HG02610 (cell line): ENCODE measurements around the gene ANKRD39.
"Not testable (repeated sequence)": the region's sequence is repeated elsewhere in the genome, so short reads cannot be mapped to it uniquely, and the experiment has no call there.

Experiments
- ATAC-seq: cut with Tn5 transposase; IDR thresholded peaks from one replicate; pipeline ENCODE4 v1.9.1; 2021; ENCODE audit warnings: mild to moderate bottlenecking, moderate library complexity; ENCODE audit not compliant: unreplicated experiment

Gene ANKRD39

DNA sequence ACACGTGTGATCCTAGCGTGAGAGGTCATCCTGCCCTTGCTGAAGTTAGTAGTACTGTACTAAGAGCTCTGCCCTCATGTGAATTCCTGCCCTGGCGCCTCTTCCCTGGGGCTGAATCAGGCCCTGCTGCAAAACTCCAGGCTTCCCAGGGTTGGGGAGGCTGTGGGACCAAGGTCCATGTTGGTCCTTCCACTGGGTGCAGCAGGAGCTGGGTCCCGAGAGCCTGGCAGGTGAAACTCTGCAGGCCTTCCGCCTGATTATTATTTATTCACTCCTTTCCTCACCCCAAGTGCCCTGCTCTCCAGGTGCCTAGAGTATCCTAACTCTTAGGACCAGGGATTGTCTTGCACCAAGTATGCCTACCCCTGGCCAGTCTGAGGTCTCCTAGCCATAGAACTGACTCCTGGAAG is 47.0 kb downstream of the ANKRD39 start:
- no peak for ATAC-seq

DNA sequence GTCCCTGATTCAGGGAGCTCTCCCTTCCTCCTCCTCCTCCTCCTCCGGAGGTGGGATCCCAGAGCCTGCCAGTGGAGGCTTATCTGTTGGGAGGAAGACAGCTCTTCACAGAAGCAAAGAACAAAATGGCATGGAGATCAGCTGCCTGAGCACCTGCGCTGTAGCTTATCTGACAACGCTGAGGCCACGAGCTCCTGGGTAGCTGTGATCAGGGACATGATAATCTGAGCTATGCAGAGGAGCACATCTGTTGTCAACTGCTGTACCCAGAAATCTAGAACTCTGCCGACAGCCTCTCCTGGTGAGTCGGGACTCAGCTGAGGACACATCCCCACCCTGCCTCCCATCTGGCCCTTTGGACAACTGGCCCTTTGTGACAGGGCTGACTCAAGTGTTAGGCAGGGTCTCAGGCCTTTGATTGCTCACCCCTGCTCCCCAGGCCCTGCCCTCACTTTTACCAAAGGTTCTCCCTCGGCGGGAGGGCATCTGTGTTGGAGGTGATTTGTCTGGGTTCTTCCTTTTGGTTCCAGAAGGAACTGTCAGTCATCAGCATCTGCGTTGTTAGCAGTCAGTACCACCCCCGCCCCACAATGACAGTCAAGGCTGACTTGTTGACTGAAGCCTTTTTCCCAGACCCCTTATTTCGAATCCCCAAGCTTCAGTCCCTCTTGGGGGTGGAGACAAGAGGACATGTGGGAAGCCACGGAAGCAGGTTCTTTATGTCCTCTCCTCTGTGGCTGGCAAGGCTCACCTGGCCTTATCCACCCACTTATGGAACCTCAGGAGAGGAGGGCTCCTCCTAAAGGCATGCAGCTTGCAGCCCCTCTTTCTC is 47.6 kb downstream of the ANKRD39 start:
- no peak for ATAC-seq

DNA sequence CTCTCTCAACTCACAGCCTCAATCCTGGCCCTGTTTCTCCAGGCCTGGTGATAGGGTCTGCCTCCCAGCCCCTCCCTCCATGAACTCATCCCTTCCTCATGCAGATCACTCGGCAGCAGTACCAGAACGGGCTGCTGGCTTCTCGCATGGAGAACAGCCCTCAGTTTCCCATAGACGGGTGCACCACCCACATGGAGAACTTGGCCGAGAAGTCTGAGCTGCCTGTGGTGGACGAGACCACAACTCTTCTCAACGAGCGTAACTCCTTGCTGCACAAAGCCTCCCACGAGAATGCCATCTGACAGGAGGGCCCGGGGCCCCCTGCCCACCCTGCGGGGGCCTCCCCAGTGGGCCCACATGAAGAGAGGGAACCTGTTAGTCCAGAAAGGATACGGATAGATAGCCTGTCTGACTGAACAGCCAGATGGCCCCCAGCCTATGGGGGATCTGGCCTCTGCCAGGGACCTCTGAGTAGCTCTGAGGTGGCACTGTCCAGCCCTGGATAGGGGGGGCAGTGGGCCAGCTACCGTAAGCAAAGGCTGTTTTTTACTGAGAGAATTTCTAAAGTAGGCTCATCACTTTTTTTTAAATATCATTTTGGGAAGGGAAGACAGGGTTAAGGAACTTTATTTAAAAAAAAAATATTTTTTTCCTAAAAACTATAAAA is 48.5 kb downstream of the ANKRD39 start:
- ATAC-seq = no peak

DNA sequence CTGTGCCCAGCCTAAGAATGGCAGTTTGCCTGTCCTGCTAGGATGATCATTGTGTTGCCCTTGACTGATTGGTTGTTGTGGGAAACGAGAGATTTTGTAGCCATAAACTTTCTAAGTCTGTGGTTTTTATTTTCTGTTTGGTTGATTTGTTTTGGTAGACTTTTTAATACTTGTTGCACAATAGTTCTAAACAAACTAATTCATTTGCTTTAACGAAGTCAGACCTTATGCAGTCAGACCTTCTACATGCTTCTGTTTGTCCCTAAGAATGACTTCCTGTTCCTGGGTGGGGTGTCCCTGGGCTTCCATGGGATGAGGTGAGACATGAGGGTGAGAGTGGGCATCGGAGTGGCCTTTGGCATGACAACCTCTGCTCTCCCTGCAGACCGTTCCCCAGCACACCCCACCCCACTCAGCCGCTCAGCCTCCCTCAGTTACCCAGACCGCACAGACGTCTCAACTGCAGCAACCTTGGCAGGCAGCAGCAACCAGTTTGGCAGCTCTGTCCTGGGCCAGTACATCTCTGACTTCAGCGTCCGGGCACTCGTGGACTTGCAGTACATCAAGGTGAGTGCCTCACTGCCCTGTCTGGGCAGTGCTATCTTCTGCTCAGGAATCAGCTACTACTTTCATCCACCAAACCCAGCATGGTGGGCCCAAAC is 49.5 kb downstream of the ANKRD39 start:
- no peak for ATAC-seq

DNA sequence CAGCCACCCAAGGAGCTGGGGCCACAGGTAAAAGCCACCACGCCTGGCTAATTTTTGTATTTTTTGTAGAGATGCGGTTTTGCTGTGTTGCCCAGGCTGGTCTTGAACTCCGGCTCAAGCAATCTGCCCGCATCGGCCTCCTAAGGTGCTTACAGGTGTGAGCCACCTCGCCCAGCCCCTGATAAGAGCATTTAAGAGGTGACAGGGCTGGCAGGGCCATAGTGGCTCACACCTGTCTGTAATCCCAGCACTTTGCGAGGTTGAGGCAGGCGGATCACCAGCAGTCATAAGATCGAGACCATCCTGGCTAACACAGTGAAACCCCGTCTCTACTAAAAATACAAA is 50.7 kb downstream of the ANKRD39 start:
- no peak for ATAC-seq

DNA sequence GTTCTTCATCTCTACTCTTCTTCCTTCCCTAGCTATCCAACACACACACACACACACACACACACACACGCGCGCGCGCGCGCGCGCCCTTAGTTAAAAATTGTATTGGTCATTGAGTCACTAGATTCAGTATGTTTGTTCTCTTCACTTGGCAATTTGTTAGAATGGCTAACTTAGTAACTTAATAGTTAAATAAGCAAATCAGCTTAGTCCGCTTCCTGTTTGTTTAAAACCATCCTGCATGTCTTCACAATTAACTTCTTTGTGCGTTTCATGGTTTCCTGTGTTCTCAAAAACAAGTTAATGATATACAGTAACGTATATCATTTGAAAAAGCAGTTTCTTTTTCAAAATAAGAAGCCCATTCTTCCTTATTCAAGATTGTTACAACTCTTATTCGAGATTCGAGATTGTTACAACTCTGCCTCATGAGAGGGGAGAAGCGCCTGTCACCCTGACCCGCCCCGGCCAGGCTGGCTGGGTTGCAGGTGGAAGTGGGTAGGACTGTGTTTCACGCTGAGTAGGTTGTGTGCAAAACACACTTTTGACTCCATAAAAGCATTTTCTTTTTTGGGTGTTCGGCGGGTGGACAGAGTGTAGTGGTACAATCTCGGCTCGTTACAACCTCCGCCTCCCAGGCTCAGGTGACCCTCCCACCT is 51.2 kb downstream of the ANKRD39 start:
- ATAC-seq = no peak

DNA sequence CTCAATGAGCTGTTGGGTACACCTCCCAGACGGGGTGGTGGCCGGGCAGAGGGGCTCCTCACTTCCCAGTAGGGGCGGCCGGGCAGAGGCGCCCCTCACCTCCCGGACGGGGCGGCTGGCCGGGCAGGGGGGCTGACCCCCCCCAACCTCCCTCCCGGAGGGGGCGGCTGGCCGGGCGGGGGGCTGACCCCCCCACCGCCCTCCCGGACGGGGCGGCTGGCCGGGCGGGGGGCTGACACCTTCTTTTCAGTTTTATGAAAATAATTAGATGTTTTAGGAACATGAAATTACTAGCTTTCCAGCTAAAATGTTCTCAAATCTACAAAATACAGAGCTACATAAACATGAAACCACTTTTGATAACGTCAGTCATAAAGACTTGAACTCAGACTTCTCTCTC is 51.9 kb downstream of the ANKRD39 start:
- not testable (repeated sequence) for ATAC-seq

DNA sequence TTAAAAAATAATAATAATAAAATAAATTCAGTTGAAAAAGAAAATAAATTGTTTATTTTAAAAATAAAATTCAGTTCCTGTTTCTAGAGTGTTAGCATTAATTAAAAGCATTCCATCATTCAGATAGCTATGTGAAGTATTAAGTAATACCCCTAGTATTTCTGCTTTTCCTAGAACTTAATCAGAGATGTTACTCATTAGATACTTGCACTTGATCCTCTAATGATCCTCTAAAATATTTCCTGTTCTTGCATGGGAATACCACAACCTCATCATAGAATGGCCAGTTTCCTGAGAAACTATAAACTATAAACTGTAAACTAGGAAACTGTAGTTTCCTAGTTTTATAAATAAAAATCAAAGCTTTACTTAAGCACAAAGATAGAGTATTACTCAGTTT is 52.8 kb downstream of the ANKRD39 start:
- ATAC-seq = no peak

DNA sequence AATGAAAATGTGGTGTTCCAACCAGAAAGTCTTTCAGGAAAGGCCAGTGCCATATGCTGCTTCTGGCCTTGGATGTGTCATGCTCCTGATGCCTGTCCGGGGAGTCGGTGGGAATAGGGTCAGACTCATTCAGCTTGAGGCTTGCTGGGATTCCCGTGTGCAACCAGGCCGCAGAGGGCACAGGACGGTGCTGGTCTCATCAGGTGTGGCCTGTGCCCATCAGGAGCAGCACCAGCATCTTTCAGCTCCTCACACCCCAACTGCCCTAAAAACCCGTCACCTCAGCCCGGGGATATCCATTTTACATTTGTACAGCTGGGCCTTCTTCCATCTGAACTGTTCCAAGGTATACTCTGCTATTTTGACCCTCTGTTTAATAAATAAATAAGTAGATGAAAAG is 55.1 kb downstream of the ANKRD39 start:
- no peak for ATAC-seq

DNA sequence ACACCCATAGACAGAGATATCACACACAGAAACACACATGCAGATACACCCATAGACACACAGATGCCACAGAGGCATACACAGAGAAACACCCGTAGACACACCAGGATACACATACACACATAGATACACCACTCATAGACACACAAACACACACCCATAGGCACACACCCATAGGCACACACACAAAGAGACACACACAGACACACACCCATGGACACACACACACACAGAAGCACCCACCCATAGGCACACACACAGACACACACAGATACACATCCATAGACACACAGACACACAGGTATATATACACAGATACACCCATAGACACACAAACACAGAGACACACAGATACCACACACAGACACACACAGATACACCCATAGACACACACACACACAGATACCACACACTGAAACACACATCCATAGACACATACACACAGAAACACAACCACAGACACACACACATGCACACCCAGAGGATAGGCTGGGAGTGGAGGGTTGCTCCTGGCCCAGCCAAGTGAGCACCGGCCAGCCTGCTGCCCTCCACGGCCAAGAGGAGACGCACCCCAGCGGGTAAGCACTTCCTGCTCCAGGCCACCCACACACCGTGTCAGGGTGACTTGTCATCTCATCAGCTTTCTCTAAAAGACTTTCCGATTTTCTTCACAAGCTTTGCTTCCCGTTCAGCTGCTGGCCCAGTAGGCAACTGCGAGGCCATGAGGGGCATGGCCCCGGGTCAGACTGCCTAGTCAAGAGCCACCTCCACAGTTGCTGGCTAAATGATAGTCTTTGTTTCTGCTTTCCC is 55.8 kb downstream of the ANKRD39 start:
- no peak for ATAC-seq

DNA sequence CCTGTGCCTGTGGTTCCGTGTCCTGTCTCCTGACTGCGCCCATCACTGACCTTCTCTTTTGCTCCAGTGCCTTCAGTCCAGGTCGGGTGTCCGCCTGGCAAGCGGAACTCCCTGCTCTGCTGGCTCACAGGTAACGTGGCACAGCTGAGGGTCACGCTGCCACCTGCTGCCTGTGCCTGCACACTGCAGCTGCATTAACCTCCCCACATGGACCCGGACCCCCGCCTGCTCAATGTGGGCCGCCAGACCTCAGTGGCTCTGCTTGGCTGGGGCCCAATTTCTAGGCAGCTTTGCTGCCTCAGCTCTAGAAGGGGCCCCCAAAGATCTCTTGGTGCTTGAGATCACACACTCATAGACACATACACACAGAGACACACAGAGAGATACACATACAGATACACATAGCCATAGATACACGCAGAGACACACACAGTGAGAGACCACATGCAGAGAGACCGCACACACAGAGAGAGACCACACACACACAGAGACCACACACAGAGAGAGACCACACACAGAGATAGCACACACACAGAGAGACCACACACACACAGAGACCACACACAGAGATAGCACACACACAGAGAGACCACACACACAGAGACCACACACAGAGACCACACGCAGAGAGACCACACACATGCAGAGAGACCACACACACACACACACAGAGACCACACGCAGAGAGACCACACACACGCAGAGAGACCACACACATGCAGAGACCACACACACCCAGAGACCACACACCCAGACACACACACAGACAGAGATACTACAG is 56.6 kb downstream of the ANKRD39 start:
- ATAC-seq = peak; percentile 75

DNA sequence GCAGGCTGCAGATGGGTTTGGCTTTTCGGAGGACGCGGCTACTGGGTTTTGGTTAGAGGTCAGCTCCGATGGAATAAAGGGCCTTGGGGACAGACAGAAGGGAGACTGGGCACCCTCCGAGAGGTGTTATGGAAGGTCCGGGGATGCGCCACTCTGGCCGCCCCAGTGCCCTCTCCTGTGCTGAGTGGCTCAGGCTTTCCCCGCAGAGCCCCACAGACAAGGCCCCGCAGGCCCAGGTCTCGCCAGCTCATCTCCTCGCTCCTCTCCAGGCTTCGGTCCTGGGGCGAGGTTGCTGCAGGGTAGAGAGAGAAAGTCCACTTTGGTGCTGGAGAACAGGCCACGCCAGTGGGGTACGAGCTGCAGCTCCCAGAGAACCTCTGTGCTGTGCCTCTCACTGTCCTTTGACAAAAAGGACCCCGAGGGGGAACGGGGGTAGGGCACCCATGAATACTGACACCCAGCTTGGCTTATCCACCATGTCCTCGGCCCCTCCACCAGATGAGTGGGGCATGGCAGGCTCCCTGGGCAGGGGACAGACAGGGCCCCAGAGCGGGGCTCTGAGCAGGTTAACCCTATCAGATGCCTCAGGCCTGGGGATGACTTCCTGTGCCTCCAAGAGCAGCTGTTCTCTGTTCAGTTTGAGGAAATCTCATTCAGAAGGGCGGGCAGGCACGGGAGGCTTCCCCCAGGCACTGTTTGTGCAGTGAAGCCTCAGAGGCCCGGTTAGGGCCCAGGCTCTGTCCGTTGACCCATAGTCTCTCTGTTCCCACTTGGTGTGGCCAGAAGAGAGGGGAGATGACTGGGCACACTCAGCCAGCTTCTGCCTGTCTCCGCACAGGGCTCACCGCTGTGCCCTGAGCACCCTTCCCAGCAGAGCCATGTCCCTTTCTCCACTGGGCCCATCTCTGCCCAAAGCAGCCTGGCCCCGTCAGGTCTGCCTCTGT is 57.5 kb downstream of the ANKRD39 start:
- ATAC-seq = peak; percentile 29

DNA sequence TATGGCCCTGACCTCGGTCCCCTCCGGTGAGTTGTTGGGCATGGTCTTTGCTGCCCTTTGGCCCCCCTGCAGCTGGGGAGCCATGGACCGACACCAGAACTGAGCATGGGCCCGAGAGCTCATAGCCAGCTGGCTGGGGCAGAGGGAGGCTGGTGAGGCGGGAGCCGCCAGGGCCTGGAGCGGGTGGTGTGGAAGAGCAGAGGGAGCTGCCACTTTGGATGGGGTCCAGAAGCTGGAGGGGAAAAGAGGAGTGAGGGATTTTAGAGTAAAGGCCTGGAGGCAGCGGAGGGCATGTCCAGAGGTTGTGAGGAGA is 58.2 kb downstream of the ANKRD39 start:
- no peak for ATAC-seq

DNA sequence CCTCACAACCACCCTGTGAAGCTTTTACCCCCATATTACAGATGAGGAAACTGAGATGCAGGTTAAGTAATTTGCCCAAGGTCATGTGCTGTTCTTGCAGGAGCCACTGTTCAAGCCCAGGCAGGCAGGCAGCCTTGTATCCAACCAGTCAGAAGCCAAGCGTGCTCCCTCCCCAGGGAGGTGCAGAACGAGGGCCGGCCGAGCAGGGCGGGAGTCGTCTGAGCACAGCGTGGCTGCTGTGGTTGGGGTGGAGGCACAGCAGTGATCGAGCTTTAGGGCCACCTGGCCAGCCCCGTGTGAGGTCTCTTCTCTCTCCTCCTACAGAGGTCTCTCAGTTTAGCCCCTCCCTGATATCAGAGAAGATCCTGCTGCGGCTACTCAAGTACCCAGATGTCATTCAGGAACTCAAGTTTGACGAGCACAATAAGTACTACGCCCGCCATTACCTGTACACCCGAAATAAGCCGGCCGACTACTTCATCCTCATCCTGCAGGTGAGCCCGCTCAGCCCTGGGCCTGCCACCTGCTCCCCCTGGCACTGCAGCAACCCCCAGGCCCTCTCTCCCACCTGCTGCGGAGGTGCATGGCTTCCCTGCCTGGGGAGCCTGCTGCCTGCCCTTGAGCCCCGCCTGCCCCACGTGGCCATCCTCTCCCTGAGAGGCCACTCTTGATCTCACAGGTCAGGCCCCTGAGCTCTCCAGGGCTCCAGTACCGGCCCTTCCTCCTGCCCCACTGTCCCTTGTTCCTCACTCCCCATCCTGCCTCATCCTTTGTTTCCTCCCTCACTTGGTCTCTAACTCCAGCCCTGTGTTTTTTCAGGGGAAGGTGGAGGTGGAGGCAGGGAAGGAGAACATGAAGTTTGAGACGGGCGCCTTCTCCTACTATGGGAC is 58.8 kb downstream of the ANKRD39 start:
- ATAC-seq = no peak
